Motor neuron (in vitro differentiated cells): Measurements from ENCODE around the gene SCAANT1. TPM values are rescaled to one million over a fixed set of nuclear protein-coding genes. Genes with fewer than 3 reads are reported as not detected.

Experiments
- ATAC-seq, 8 experiments: fragments of 200-7000 bp; cut with Tn5 transposase; replicated peaks in 6 of 8; 2 replicates each; pipeline ENCODE4 v1.8.0; 2021; ENCODE audit warnings: mild to moderate bottlenecking in 8 of 8, moderate library complexity in 8 of 8
- H3K27ac ChIP-seq, 2 donors: fragments of 250-450 bp; sonication (Bioruptor Pico); 2 replicates each; pipeline ENCODE4 v1.9.0; 2021; ENCODE audit warnings: antibody characterized with exemption in 2 of 2, mild to moderate bottlenecking in 2 of 2, moderate library complexity in 1 of 2
- H3K4me1 ChIP-seq, 2 donors: fragments of 250-450 bp; sonication (Bioruptor Pico); replicated peaks in 1 of 2; 2 replicates each; pipeline ENCODE4 v1.6.1; 2021; ENCODE audit warnings: antibody characterized with exemption in 2 of 2, mild to moderate bottlenecking in 2 of 2, moderate library complexity in 1 of 2
- H3K4me3 ChIP-seq, 5 donors: fragments of 250-450 bp; sonication (Bioruptor Pico); 2 replicates each; pipeline ENCODE4 v1.9.0; 2021; ENCODE audit warnings: antibody characterized with exemption in 5 of 5, mild to moderate bottlenecking in 5 of 5, moderate library complexity in 4 of 5
- WGBS, 10 experiments: fragments of 450-650 bp; shearing (Covaris generic); methylation state at CpG; one replicate each; pipeline ENCODE4 v1.0.0; 2022; 5-methylcytosine and 5-hydroxymethylcytosine counted together
- in situ Hi-C, 9 experiments: fragments of 400-800 bp; cut with MboI; loops; one replicate each; pipeline ENCODE4 v1.15.0; 2021; ENCODE audit warnings: low sequenced_read_pairs in 9 of 9, low pct_unique_long_range_greater_than_20kb in 2 of 9; ENCODE audit not compliant: unreplicated experiment in 9 of 9
- total RNA-seq, 8 experiments: library from RNA; unstranded; fragments of 300-600 nt; gene quantifications; 2 replicates each; pipeline versions ENCODE4 v1.2.3 to v1.2.4, GENCODE V29; 2022

Gene SCAANT1
- total RNA-seq, 8 experiments from 2014 or later, result 11.4 to 12.1 TPM; not detected in 6

- in situ Hi-C loops, result no loop called here
- no peak for ATAC-seq
- 0 to 83% (median 25%) methylated on average over 1 to 5 of the region's 5 CpGs; no CpG with 5 or more reads in 3 of the 10 experiments for WGBS, 10 experiments
- Histone ChIP-seq H3K27ac (peak overlapping the region; percentile 91), H3K4me3 (peak overlapping the region; percentile 60 to 84 (median 82)), H3K4me1 (peaks cover 5 to 11% of the 10 kb centered on the region in 2 donors)
Observed at GRCh38 chr3:63862804-63863149, 49.4 kb downstream of the SCAANT1 start.

Other genes with a start within 250 kb of the SCAANT1 start
- gene C3orf49, start 93.1 kb downstream of the SCAANT1 start, total RNA-seq, result 1 to 10 TPM in 2 of 8 experiments, under 1 TPM in 6; 0.22 to 1.4 (median 0.38) TPM
- gene THOC7, start 48.6 kb downstream of the SCAANT1 start, total RNA-seq, result 10 to 100 TPM; 53.3 to 97.1 (median 72.1) TPM
- 10 to 100 TPM in 4 of 8 experiments, 1 to 10 TPM in 4; 5.1 to 35.5 (median 10.4) TPM for gene ATXN7, start 48.5 kb downstream of the SCAANT1 start, total RNA-seq
- gene PSMD6, start 111.1 kb upstream of the SCAANT1 start, total RNA-seq, result 100 to 1,000 TPM in 4 of 8 experiments, 10 to 100 TPM in 4; 77.9 to 140 (median 105) TPM